Hair follicular keratinocyte (primary cell): ENCODE measurements around the gene MBTPS1. TPM values are rescaled to one million over a fixed set of nuclear protein-coding genes. Genes with fewer than 3 reads are reported as not detected.

Experiments
- total RNA-seq: library from RNA; depleted of rRNA; stranded (reverse); fragments of >200 nt; gene quantifications from 2 replicates; pipeline ENCODE4 v1.2.3, GENCODE V29; 2015

Gene MBTPS1
- 56.5 and 72.5 TPM in 2 replicates for total RNA-seq

GRCh38 chr16:84116720-84117493 lies at the start of gene MBTPS1:
Gene MBTPS1 (minus strand): TSS chr16:84116942. CDS start chr16:84101783, 15,159 bp downstream.

GRCh38 chr16:84144859-84145639 lies 28.3 kb upstream of the MBTPS1 start, which contains the start of the genes DNAAF1 and HSDL1:
Gene DNAAF1 (plus strand): TSS chr16:84145308. CDS start chr16:84145441, 133 bp downstream.
Gene HSDL1 (minus strand): TSS chr16:84145177. CDS start chr16:84131321, 13,856 bp downstream.

GRCh38 chr16:84042308-84042878 lies 74.3 kb downstream of the MBTPS1 start, which contains the start of gene SLC38A8:
Gene SLC38A8 (minus strand): TSS chr16:84042795. CDS start chr16:84042157, 638 bp downstream.

Other genes starting within 250 kb of the MBTPS1 start
- gene MLYCD, start 217.8 kb downstream of the MBTPS1 start, total RNA-seq: 1.2 and 1.4 TPM in 2 replicates
- gene OSGIN1, start 163.7 kb downstream of the MBTPS1 start, total RNA-seq: 1.2 and 2.1 TPM in 2 replicates
- not detected in 2 replicates for gene NECAB2, start 148.7 kb downstream of the MBTPS1 start, total RNA-seq
- not detected in 2 replicates for gene SLC38A8, start 74.1 kb downstream of the MBTPS1 start, total RNA-seq
- gene HSDL1, start 28.2 kb upstream of the MBTPS1 start, total RNA-seq: 12.0 and 13.5 TPM in 2 replicates
- not detected in 2 replicates for gene DNAAF1, start 28.4 kb upstream of the MBTPS1 start, total RNA-seq
- 9.8 and 18.3 TPM in 2 replicates for gene TAF1C, start 70.1 kb upstream of the MBTPS1 start, total RNA-seq
- gene ADAD2, start 74.2 kb upstream of the MBTPS1 start, total RNA-seq: not detected in 2 replicates
- not detected in 2 replicates for gene KCNG4, start 123.1 kb upstream of the MBTPS1 start, total RNA-seq
- not detected in 2 replicates for gene WFDC1, start 177.9 kb upstream of the MBTPS1 start, total RNA-seq